ENCODE data around the gene STK33.

- no peak for TF ChIP-seq CTCF (IDR thresholded peaks at IDR 0.05)
- TF ChIP-seq POLR2A (IDR thresholded peaks at IDR 0.05), result no peak
Observed at GRCh38 chr11:8624698-8625097, 30.7 kb upstream of the STK33 start.
